D341Med (cell line): ENCODE measurements around the gene RPTOR.
"Not testable (repeated sequence)": the region's sequence is repeated elsewhere in the genome, so short reads cannot be mapped to it uniquely, and the experiment has no call there.

ENCODE experiments used
- DNase-seq: peaks from one replicate; pipeline ENCODE4 v3.0.0; 2012; ENCODE audit warnings: low spot score

The RPTOR gene

GRCh38 chr17:80722661-80723060 is 178.0 kb downstream of the RPTOR start:
- DNase-seq, result no peak

- DNase-seq, result peak; percentile 45
Observed at GRCh38 chr17:80724775-80725266, 180.2 kb downstream of the RPTOR start.

- peak; percentile 26 for DNase-seq
Observed at GRCh38 chr17:80725517-80725916, 180.9 kb downstream of the RPTOR start.

GRCh38 chr17:80726558-80727408 is 182.1 kb downstream of the RPTOR start:
- DNase-seq, result peak; percentile 33

GRCh38 chr17:80727409-80727755 is 182.7 kb downstream of the RPTOR start:
- no peak for DNase-seq

GRCh38 chr17:80729016-80729415 is 184.4 kb downstream of the RPTOR start:
- no peak for DNase-seq

GRCh38 chr17:80729761-80730160 is 185.1 kb downstream of the RPTOR start:
- peak; percentile 21 for DNase-seq

- no peak for DNase-seq
Observed at GRCh38 chr17:80730739-80731138, 186.1 kb downstream of the RPTOR start.

- DNase-seq, result no peak
Observed at GRCh38 chr17:80731323-80731722, 186.7 kb downstream of the RPTOR start.

- DNase-seq, result peak; percentile 62
Observed at GRCh38 chr17:80732268-80732667, 187.6 kb downstream of the RPTOR start.

- DNase-seq, result peak; percentile 33
Observed at GRCh38 chr17:80737106-80738019, 192.7 kb downstream of the RPTOR start.

GRCh38 chr17:80738020-80738808 is 193.6 kb downstream of the RPTOR start:
- peak; percentile 33 for DNase-seq

GRCh38 chr17:80738987-80739730 is 194.5 kb downstream of the RPTOR start:
- peak; percentile 43 for DNase-seq

- no peak for DNase-seq
Observed at GRCh38 chr17:80740141-80740540, 195.5 kb downstream of the RPTOR start.

- DNase-seq, result no peak
Observed at GRCh38 chr17:80742091-80742490, 197.5 kb downstream of the RPTOR start.

GRCh38 chr17:80742581-80743180 is 198.0 kb downstream of the RPTOR start:
- DNase-seq, result no peak

GRCh38 chr17:80743181-80743771 is 198.6 kb downstream of the RPTOR start:
- no peak for DNase-seq

GRCh38 chr17:80743973-80744372 is 199.3 kb downstream of the RPTOR start:
- not testable (repeated sequence) for DNase-seq

GRCh38 chr17:80744725-80745124 is 200.1 kb downstream of the RPTOR start:
- DNase-seq, result not testable (repeated sequence)

GRCh38 chr17:80745183-80745582 is 200.5 kb downstream of the RPTOR start:
- DNase-seq, result no peak
